NT2/D1 (cell line): ENCODE data around the gene IMMP2L.

Experiments
- SUZ12 ChIP-seq: IDR thresholded peaks from 2 replicates; pipeline ENCODE4 v1.6.1; 2011; ENCODE audit not compliant: insufficient read length, insufficient read depth; ENCODE audit errors: extremely low read depth
- YY1 ChIP-seq: IDR thresholded peaks from 2 replicates; pipeline ENCODE4 v1.6.1; 2011; ENCODE audit not compliant: insufficient read length, insufficient read depth

DNA sequence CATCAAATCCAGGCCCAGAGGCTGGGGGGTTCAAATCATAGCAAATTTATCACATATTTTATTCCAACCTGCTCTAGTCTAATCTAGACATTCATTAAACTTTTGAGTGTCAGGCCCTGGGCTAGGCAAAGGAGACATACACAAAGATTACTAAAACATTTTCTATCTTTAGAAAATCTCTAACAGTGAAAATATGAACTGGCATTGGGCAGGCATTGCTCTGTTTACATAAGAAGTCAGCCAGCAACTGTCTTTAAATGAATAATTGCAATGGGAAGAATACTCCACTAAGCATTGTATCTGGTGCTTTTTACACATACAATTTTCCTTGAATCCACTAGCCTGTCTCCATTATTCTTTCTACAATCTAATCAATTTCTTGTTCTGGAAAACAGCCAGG, 693.8 kb downstream of the IMMP2L start:
- TF ChIP-seq SUZ12: no peak
- TF ChIP-seq YY1: no peak
